Glutamatergic neuron (in vitro differentiated cells): Measurements from ENCODE around the gene PDYN. TPM values are rescaled to one million over a fixed set of nuclear protein-coding genes. Genes with fewer than 3 reads are reported as not detected.
A peak's percentile ranks its signal among the peaks of the same experiment; 100 is the strongest.

ENCODE experiments used
- DNase-seq: peaks from one replicate; pipeline ENCODE4 v3.0.0; 2022
- H3K27ac Mint-ChIP-seq: one replicate; pipeline ENCODE4 v1.8.0; 2020; ENCODE audit warnings: mild to moderate bottlenecking, mixed read lengths, inconsistent platforms; ENCODE audit not compliant: unreplicated experiment
- H3K27me3 Mint-ChIP-seq: one replicate; pipeline ENCODE4 v1.8.0; 2020; ENCODE audit warnings: mild to moderate bottlenecking, moderate library complexity, mixed read lengths, inconsistent platforms; ENCODE audit not compliant: unreplicated experiment
- H3K36me3 Mint-ChIP-seq: one replicate; pipeline ENCODE4 v1.8.0; 2020; ENCODE audit warnings: mild to moderate bottlenecking, mixed read lengths, inconsistent platforms; ENCODE audit not compliant: unreplicated experiment
- H3K4me1 Mint-ChIP-seq: one replicate; pipeline ENCODE4 v1.8.0; 2020; ENCODE audit warnings: mild to moderate bottlenecking, low read depth, mixed read lengths, inconsistent platforms; ENCODE audit not compliant: unreplicated experiment
- H3K4me3 Mint-ChIP-seq: one replicate; pipeline ENCODE4 v1.8.0; 2020; ENCODE audit warnings: mild to moderate bottlenecking, mixed read lengths, inconsistent platforms; ENCODE audit not compliant: unreplicated experiment
- H3K9me3 Mint-ChIP-seq: one replicate; pipeline ENCODE4 v1.8.0; 2020; ENCODE audit warnings: mild to moderate bottlenecking, moderate library complexity, mixed read lengths, inconsistent platforms; ENCODE audit not compliant: unreplicated experiment
- total RNA-seq: library from RNA; stranded (reverse); fragmentation: NEBNext Ultra II Directional; extraction: Animal tissue kit (Norgen Biotek cat#: 25700); gene quantifications from one replicate; pipeline ENCODE4 v1.2.1, GENCODE V29; 2021; ENCODE audit not compliant: unreplicated experiment
- TF ChIP-seq, protein P1 (sequence below): fragments of 200-600 bp; sonication (generic); IDR thresholded peaks from one replicate; pipeline ENCODE4 v1.5.0; 2021; ENCODE audit not compliant: partially characterized antibody, unreplicated experiment

The PDYN gene
- total RNA-seq, 1 donor from 2014 or later, result not detected

DNA sequence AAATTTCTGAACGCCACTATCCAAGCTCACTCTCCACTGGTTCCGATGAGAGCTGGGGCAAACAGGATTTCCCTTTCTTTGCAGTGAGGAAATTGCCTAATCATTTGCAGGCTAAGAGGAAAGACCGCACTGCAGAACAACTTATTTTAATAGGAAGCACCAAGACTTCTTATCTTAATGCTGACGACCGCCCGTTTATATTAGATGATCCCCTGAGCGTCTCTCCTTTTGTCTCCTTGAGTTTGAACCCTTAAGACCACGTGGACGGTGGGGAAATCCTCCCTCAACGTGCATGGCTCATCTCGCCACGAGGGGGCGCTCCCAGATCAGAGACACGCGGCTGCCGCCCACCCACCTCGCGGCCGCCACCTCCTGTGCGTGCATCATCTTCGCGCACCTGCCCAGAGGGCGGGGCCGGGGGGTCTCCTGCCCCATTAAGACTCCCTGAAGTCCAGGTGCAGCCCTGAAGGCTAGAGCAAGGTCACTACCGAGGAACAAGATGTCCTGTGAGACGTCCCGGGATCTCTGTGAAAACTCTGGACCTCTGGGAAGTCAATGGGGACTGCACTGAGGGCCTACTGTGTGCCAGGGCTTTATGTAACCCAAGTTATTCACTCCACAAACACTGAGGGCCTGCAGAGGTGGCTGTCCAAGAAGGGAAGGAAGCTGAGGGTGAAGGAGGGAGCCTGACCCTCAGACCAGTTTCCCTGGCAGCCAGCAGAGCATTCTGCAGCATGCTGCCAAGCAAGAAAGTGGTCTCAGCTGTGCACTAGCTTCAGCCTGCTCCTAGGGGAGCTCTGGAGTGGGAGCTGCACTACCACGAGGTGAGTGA is 28.1 kb downstream of the PDYN start:
- peaks cover 8% of the 10 kb centered on the region for H3K27me3 Mint-ChIP-seq
- no peaks in the 10 kb centered on the region for H3K4me1 Mint-ChIP-seq
- no peak overlapping the region for H3K27ac Mint-ChIP-seq

DNA sequence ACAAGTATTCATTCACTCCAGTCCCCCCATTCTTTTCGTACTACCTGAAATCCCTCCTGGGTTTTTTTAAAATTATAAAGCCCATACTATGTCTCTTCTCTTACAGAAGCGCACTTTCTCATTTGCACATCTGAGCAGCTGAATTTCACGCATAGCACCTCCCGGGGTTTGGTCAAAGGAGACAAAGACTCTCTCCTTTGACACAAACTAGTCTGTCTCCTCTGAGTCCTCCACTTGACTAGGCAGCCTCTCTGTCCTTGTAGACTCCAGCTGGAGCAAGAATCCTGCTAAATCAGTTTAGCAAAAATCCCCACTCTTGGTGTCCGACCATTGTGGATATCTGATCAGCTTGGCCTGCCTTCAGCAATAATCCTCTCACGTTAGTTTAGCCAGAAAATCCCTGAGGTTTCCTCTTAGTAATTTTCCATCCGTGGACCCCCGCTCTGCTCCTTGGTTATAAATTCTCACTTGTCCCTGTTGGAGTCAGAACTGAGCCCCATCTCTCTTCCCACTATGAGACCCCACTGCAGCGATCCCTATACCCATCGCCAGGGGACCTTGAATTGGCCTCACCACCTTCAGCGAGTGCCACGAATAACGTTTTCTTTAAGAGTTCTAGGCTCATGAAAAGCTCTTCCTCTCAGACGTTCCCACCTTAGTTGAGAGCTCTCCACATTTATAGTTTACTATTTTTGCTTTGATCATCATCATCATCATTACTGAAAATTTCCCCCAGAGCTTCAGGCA is 29.0 kb downstream of the PDYN start:
- Mint-ChIP-seq H3K4me1 (no peaks in the 10 kb centered on the region), H3K36me3 (no peaks in the 10 kb centered on the region), H3K27ac (no peak overlapping the region), H3K4me3 (peak overlapping the region; percentile 47), H3K27me3 (peaks cover 7% of the 10 kb centered on the region), H3K9me3 (no peaks in the 10 kb centered on the region)
- DNase-seq, result no peak
- TF ChIP-seq, protein P1, sequence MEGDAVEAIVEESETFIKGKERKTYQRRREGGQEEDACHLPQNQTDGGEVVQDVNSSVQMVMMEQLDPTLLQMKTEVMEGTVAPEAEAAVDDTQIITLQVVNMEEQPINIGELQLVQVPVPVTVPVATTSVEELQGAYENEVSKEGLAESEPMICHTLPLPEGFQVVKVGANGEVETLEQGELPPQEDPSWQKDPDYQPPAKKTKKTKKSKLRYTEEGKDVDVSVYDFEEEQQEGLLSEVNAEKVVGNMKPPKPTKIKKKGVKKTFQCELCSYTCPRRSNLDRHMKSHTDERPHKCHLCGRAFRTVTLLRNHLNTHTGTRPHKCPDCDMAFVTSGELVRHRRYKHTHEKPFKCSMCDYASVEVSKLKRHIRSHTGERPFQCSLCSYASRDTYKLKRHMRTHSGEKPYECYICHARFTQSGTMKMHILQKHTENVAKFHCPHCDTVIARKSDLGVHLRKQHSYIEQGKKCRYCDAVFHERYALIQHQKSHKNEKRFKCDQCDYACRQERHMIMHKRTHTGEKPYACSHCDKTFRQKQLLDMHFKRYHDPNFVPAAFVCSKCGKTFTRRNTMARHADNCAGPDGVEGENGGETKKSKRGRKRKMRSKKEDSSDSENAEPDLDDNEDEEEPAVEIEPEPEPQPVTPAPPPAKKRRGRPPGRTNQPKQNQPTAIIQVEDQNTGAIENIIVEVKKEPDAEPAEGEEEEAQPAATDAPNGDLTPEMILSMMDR, result no peak

More for the DNA sequence above, 28.1 kb downstream of the PDYN start:
- Mint-ChIP-seq H3K9me3 (no peaks in the 10 kb centered on the region), H3K4me3 (peak overlapping the region; percentile 47), H3K36me3 (no peaks in the 10 kb centered on the region)
- DNase-seq, result peak; percentile 90
- TF ChIP-seq, protein P1, result peak; percentile 88

DNA sequence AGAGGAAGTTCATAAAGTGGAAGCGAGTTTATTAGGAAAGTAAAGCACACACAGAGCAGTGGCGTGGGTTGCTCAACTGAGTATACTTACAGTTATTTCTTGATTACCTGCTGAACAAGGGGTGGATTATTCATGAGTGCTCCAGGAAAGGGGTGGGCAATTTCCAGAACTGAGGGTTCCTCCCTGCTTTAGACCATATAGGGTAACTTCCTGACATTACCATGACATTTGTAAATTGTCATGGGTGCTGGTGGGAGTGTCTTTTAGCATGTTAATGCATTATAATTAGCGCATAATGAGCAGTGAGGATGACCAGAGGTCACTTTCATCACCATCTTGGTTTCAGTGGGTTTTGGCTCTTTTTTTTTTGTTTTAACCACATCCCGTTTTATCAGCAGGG is 29.8 kb downstream of the PDYN start:
- no peak for DNase-seq
- TF ChIP-seq, protein P1, result no peak
- Mint-ChIP-seq H3K4me3 (no peak overlapping the region), H3K27me3 (peaks cover 7% of the 10 kb centered on the region), H3K27ac (no peak overlapping the region), H3K36me3 (no peaks in the 10 kb centered on the region), H3K4me1 (no peaks in the 10 kb centered on the region), H3K9me3 (no peaks in the 10 kb centered on the region)

DNA sequence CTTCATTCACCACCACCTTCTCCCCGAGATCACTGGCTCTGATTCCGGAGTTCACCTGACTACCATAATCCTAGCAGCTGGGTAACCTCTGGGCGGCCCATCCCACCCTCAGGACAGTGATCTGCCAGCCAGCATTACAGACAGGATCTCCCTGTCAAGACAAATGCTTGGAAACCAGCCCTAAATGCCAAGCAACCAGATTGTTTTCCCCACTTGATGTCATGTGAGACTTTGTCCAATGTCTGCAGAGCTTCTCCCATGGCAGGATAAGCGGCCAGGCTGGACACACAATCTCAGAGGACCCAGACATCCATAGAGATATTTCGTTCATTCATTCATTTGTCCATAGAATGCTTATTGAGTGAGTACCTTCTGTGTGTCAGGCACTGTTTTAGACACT is 32.5 kb downstream of the PDYN start:
- H3K27me3 Mint-ChIP-seq, result peaks cover 7% of the 10 kb centered on the region
- TF ChIP-seq, protein P1, result no peak

DNA sequence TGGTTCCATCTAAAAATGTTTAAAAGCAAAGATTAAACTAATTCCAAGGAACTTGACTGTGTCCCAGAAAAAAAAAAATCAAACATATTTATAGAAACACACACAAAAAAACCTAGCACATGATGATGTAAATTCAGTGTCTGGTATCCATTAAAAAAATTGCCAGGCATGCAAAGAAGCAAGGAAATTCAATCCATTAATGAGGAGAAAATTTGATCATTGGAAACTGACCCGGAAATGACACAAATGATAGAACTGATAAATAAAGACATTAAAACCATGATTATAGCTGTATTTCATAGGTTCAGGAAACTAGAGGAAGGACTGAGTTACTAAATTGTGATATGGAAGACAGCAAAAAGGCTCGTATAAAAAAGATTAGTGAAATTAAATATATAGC is 34.7 kb downstream of the PDYN start:
- Mint-ChIP-seq H3K27me3 (peaks cover 5% of the 10 kb centered on the region), H3K4me3 (no peak overlapping the region), H3K36me3 (no peaks in the 10 kb centered on the region), H3K27ac (no peak overlapping the region), H3K4me1 (no peaks in the 10 kb centered on the region), H3K9me3 (no peaks in the 10 kb centered on the region)
- no peak for DNase-seq
- TF ChIP-seq, protein P1, result no peak

More for the DNA sequence above, 32.5 kb downstream of the PDYN start:
- DNase-seq, result no peak
- H3K27ac Mint-ChIP-seq, result no peak overlapping the region
- H3K4me3 Mint-ChIP-seq, result no peak overlapping the region
- H3K4me1 Mint-ChIP-seq, result no peaks in the 10 kb centered on the region
- H3K36me3 Mint-ChIP-seq, result no peaks in the 10 kb centered on the region
- H3K9me3 Mint-ChIP-seq, result no peaks in the 10 kb centered on the region
